Neural progenitor cell (in vitro differentiated cells): Measurements from ENCODE around the gene PTCH1.

Experiments
- EZH2 ChIP-seq: fragments of 200-600 bp; sonication (generic); IDR thresholded peaks from 2 replicates; pipeline ENCODE4 v1.6.1; 2017; ENCODE audit warnings: antibody characterized with exemption, mild to moderate bottlenecking, moderate library complexity
- EZH2phosphoT487 ChIP-seq: fragments of 200-600 bp; sonication (generic); IDR thresholded peaks from 2 replicates; pipeline ENCODE4 v1.6.1; 2017; ENCODE audit warnings: antibody characterized with exemption
- TF ChIP-seq, protein P1 (sequence below): fragments of 200-600 bp; sonication (generic); IDR thresholded peaks from 2 replicates; pipeline ENCODE4 v1.5.1; 2017; ENCODE audit warnings: antibody characterized with exemption, mild to moderate bottlenecking

DNA sequence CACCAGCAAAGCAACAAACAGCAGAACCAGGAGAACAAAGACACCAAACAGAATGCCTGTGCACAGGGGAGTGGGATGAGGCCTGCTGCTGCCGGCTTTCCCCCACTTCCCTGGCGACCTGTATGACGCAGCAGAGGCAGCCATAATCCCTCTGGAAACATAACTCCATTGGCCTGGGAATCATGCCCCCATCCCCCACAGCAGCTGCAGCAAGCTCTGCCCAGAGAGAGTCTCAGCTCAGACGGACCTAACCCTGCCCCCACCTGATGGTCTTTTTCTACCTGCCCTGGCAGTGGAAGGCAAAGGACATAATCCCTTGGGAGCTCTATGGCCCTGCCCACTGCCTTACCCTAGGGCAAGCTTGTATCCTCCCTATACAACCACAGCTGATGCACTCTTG, 117.5 kb downstream of the PTCH1 start:
- TF ChIP-seq EZH2, result no peak
- TF ChIP-seq, protein P1, sequence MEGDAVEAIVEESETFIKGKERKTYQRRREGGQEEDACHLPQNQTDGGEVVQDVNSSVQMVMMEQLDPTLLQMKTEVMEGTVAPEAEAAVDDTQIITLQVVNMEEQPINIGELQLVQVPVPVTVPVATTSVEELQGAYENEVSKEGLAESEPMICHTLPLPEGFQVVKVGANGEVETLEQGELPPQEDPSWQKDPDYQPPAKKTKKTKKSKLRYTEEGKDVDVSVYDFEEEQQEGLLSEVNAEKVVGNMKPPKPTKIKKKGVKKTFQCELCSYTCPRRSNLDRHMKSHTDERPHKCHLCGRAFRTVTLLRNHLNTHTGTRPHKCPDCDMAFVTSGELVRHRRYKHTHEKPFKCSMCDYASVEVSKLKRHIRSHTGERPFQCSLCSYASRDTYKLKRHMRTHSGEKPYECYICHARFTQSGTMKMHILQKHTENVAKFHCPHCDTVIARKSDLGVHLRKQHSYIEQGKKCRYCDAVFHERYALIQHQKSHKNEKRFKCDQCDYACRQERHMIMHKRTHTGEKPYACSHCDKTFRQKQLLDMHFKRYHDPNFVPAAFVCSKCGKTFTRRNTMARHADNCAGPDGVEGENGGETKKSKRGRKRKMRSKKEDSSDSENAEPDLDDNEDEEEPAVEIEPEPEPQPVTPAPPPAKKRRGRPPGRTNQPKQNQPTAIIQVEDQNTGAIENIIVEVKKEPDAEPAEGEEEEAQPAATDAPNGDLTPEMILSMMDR, result no peak
- TF ChIP-seq EZH2phosphoT487, result no peak
